A549 (cell line): Measurements from ENCODE around the gene SFT2D1. TPM values are rescaled to one million over a fixed set of nuclear protein-coding genes. Genes with fewer than 3 reads are reported as not detected.
"Not testable (repeated sequence)": the region's sequence is repeated elsewhere in the genome, so short reads cannot be mapped to it uniquely, and the experiment has no call there.

Experiments used
- ATAC-seq, 2 experiments: fragments of 200-7000 bp in 1 of 2; fragments of >200 bp in 1 of 2; cut with Nextera tagmentation in 1 of 2; cut with Tn5 transposase in 1 of 2; 3 replicates each; pipeline versions ENCODE4 v1.8.0 to v1.9.1; 2018 to 2020; ENCODE audit warnings: mild to moderate bottlenecking in 1 of 2, moderate library complexity in 1 of 2
- CTCF ChIA-PET: fragments of 300-600 bp; sonication (Branson Sonifier 250); formaldehyde crosslinking; extraction: SDS; loops from one replicate; lab custom pipeline; 2021; ENCODE audit warnings: antibody characterized with exemption, inconsistent platforms; lab: Yijun Ruan, JAX
- POLR2A ChIA-PET: fragments of 350-600 bp; formaldehyde crosslinking; extraction: SDS; loops from one replicate; lab custom pipeline; 2021; ENCODE audit warnings: antibody characterized with exemption, inconsistent platforms; lab: Yijun Ruan, JAX
- DNase-seq, 2 experiments: peaks; one replicate each; pipeline versions ENCODE4 v3.0.0 to v3.0.0-alpha.2; 2011 to 2016; ENCODE audit warnings: low read depth in 1 of 2, low spot score in 1 of 2
- FAIRE-seq: peaks from 2 replicates; lab custom pipeline; 2011; peaks lifted over from hg19 to GRCh38; lab: Jason Lieb, UNC
- H3K27ac ChIP-seq, 2 experiments: fragments of >200 bp; sonication (Bioruptor Twin); formaldehyde crosslinking; 3 replicates each; pipeline ENCODE4 v1.5.1; 2016 to 2017
- H3K4me1 ChIP-seq: fragments of >200 bp; sonication (Bioruptor Twin); formaldehyde crosslinking; 3 replicates; pipeline ENCODE4 v1.6.1; 2016
- H3K4me2 ChIP-seq: fragments of >200 bp; sonication (Bioruptor Twin); formaldehyde crosslinking; 3 replicates; pipeline ENCODE4 v1.6.1; 2016
- H3K4me3 ChIP-seq: fragments of >200 bp; sonication (Bioruptor Twin); formaldehyde crosslinking; 3 replicates; pipeline ENCODE4 v1.5.1; 2016
- H3K9me3 ChIP-seq: fragments of >200 bp; sonication (Bioruptor Twin); formaldehyde crosslinking; 3 replicates; pipeline ENCODE4 v1.6.1; 2016
- BCL3 ChIP-seq: fragments of >200 bp; sonication (Bioruptor Twin); formaldehyde crosslinking; IDR thresholded peaks from 3 replicates; pipeline ENCODE4 v1.6.1; 2016
- CEBPB ChIP-seq, 2 experiments: fragments of >200 bp in 1 of 2; sonication (Bioruptor Twin) in 1 of 2; formaldehyde crosslinking in 1 of 2; IDR thresholded peaks; 2 replicates each; pipeline ENCODE4 v1.6.1; 2012 to 2016
- CTCF ChIP-seq: fragments of >200 bp; sonication (Bioruptor Twin); formaldehyde crosslinking; IDR thresholded peaks from 3 replicates; pipeline ENCODE4 v1.5.1; 2016
- EHF ChIP-seq: fragments of 250-450 bp; sonication (Bioruptor Pico); IDR thresholded peaks from 2 replicates; pipeline ENCODE4 v1.5.0; 2020; ENCODE audit warnings: mild to moderate bottlenecking
- ESRRA ChIP-seq: fragments of 150-350 bp; IDR thresholded peaks from 2 replicates; pipeline ENCODE4 v1.6.1; 2014; ENCODE audit warnings: mild to moderate bottlenecking, low read length, borderline replicate concordance
- FOSB ChIP-seq: fragments of 250-450 bp; sonication (Bioruptor Pico); IDR thresholded peaks from 2 replicates; pipeline ENCODE4 v1.5.0; 2020; ENCODE audit warnings: mild to moderate bottlenecking, moderate library complexity
- FOSL2 ChIP-seq, 2 experiments: fragments of 450-650 bp in 1 of 2; fragments of >200 bp in 1 of 2; sonication (Bioruptor Twin) in 1 of 2; formaldehyde crosslinking; IDR thresholded peaks; 2 replicates each; pipeline versions ENCODE4 v1.5.0 to v1.6.1; 2016 to 2020; ENCODE audit warnings: mild to moderate bottlenecking in 1 of 2, moderate library complexity in 1 of 2
- FOXS1 ChIP-seq: fragments of 250-450 bp; sonication (Bioruptor Pico); IDR thresholded peaks from 2 replicates; pipeline ENCODE4 v1.5.0; 2020; ENCODE audit warnings: mild to moderate bottlenecking, moderate library complexity
- GATA3 ChIP-seq: IDR thresholded peaks from 2 replicates; pipeline ENCODE4 v1.6.1; 2012; ENCODE audit warnings: borderline replicate concordance
- HEYL ChIP-seq: fragments of 250-450 bp; sonication (Bioruptor Pico); IDR thresholded peaks from 2 replicates; pipeline ENCODE4 v1.8.0; 2021; ENCODE audit warnings: mild to moderate bottlenecking, moderate library complexity
- HMGXB4 ChIP-seq: fragments of 250-450 bp; sonication (Bioruptor Pico); IDR thresholded peaks from 2 replicates; pipeline ENCODE4 v1.5.0; 2021; ENCODE audit warnings: mild to moderate bottlenecking, moderate library complexity, borderline replicate concordance
- HOXA7 ChIP-seq: fragments of 250-450 bp; sonication (Bioruptor Pico); IDR thresholded peaks from 2 replicates; pipeline ENCODE4 v1.5.0; 2020; ENCODE audit warnings: mild to moderate bottlenecking, moderate library complexity
- MAZ ChIP-seq: fragments of 150-350 bp; IDR thresholded peaks from 2 replicates; pipeline ENCODE4 v1.6.1; 2014; ENCODE audit warnings: antibody characterized with exemption, low read depth, low read length, borderline replicate concordance
- NPAS2 ChIP-seq: fragments of 250-450 bp; sonication (Bioruptor Pico); IDR thresholded peaks from 2 replicates; pipeline ENCODE4 v1.8.0; 2022; ENCODE audit warnings: mild to moderate bottlenecking, moderate library complexity, borderline replicate concordance
- POLR2AphosphoS2 ChIP-seq: conservative IDR thresholded peaks from 2 replicates; pipeline ENCODE4 v1.6.1; 2012; ENCODE audit warnings: low read length, improper control_type of control experiment, inconsistent platforms
- RCOR1 ChIP-seq: fragments of 150-350 bp; IDR thresholded peaks from 2 replicates; pipeline ENCODE4 v1.6.1; 2014; ENCODE audit warnings: antibody characterized with exemption, low read length, low read depth
- REST ChIP-seq: fragments of 200-600 bp; sonication (generic); IDR thresholded peaks from 2 replicates; pipeline ENCODE4 v1.6.1; 2016; ENCODE audit warnings: antibody characterized with exemption, mild to moderate bottlenecking, moderate library complexity
- RFX5 ChIP-seq: fragments of 450-650 bp; IDR thresholded peaks from 2 replicates; pipeline ENCODE4 v1.7.1; 2014; ENCODE audit warnings: antibody characterized with exemption, mild to moderate bottlenecking, moderate library complexity
- RNF2 ChIP-seq: fragments of 200-600 bp; sonication (generic); IDR thresholded peaks from 2 replicates; pipeline ENCODE4 v1.6.1; 2016; ENCODE audit warnings: low read depth, mild to moderate bottlenecking, antibody characterized with exemption, moderate library complexity, borderline replicate concordance
- SREBF2 ChIP-seq: fragments of 450-650 bp; IDR thresholded peaks from 2 replicates; pipeline ENCODE4 v1.6.1; 2014; ENCODE audit warnings: mild to moderate bottlenecking, moderate library complexity
- TFCP2L1 ChIP-seq: fragments of 250-450 bp; sonication (Bioruptor Pico); IDR thresholded peaks from 2 replicates; pipeline ENCODE4 v1.5.0; 2021; ENCODE audit warnings: mild to moderate bottlenecking
- ZNF302 ChIP-seq: fragments of 250-450 bp; sonication (Bioruptor Pico); IDR thresholded peaks from 2 replicates; pipeline ENCODE4 v1.9.0; 2021; ENCODE audit warnings: inconsistent platforms, mild to moderate bottlenecking, moderate library complexity
- WGBS: methylation state at CpG from one replicate; pipeline ENCODE4 v1.1.6; 2017; ENCODE audit errors: missing lambda C conversion rate; 5-methylcytosine and 5-hydroxymethylcytosine counted together
- polyA plus RNA-seq, 4 experiments: library from polyadenylated mRNA; depleted of rRNA in 3 of 4; stranded (reverse); fragments of >200 nt; fragmentation: RNase III in 1 of 4; extraction: RNeasy Plus Mini Kit Qiagen cat#74134 plus additional on column Dnase treatment in 1 of 4; gene quantifications; 2 replicates in 3 of 4; 3 replicates in 1 of 4; pipeline ENCODE4 v1.2.3, GENCODE V29; 2011 to 2017

The SFT2D1 gene
- polyA plus RNA-seq, 2 of the 4 experiments (the other 2 are of a cell fraction) = 48.1 to 74.4 TPM

GRCh38 chr6:166346449-166346848 lies 4.1 kb upstream of the SFT2D1 start:
- H3K27ac ChIP-seq = no peak overlapping the region
- peaks cover 5% of the 10 kb centered on the region; the same call in 2 of the 3 replicates for H3K4me1 ChIP-seq
- FAIRE-seq = no peak
- CTCF ChIA-PET = no interaction called here
- TF ChIP-seq RNF2 = no peak
- TF ChIP-seq RFX5 = no peak
- TF ChIP-seq BCL3 = no peak
- no peak for TF ChIP-seq ESRRA
- no peak for TF ChIP-seq ZNF302 (CRISPR knock-in tag)
- no peak for TF ChIP-seq CEBPB (IDR thresholded peaks at IDR 0.05)
- TF ChIP-seq TFCP2L1 (CRISPR knock-in tag) = no peak
- no peak for TF ChIP-seq MAZ
- no peak for TF ChIP-seq POLR2AphosphoS2
- TF ChIP-seq FOSB (CRISPR knock-in tag) = no peak
- TF ChIP-seq FOXS1 = no peak
- no peak for TF ChIP-seq HOXA7 (CRISPR knock-in tag)
- no peak for TF ChIP-seq SREBF2
- TF ChIP-seq, all 56 proteins: peak for 0
- DNase-seq (no peak), ATAC-seq (no peak)
- no peak overlapping the region for H3K4me2 ChIP-seq
- H3K9me3 ChIP-seq = 0 out of 3 replicates have a peak, but pooled peaks cover 5% of the 10 kb centered on the region
- H3K4me3 ChIP-seq = no peak overlapping the region
- POLR2A ChIA-PET = no interaction called here
- 64% methylated on average over 3 of the region's 3 CpGs for WGBS

GRCh38 chr6:166345672-166346071 lies 3.3 kb upstream of the SFT2D1 start:
- ATAC-seq, H3K9me3 ChIP-seq, H3K4me2 ChIP-seq, CTCF ChIA-PET, H3K27ac ChIP-seq, FAIRE-seq, H3K4me3 ChIP-seq, DNase-seq, POLR2A ChIA-PET: not testable (repeated sequence)
- peaks cover 12% of the 10 kb centered on the region; the same call in 2 of the 3 replicates for H3K4me1 ChIP-seq
- 55% methylated on average over 9 of the region's 9 CpGs for WGBS

GRCh38 chr6:166344921-166345320 lies 2.6 kb upstream of the SFT2D1 start:
- peaks cover 12% of the 10 kb centered on the region; the same call in 2 of the 3 replicates for H3K4me1 ChIP-seq
- 83% methylated on average over 2 of the region's 2 CpGs for WGBS
- H3K9me3 ChIP-seq, H3K4me3 ChIP-seq, H3K4me2 ChIP-seq, POLR2A ChIA-PET, FAIRE-seq, H3K27ac ChIP-seq, ATAC-seq, DNase-seq, CTCF ChIA-PET: not testable (repeated sequence)

- POLR2A ChIA-PET = no interaction called here
- FAIRE-seq = no peak
- TF ChIP-seq NPAS2 (CRISPR knock-in tag) = no peak
- TF ChIP-seq HMGXB4 (CRISPR knock-in tag) = no peak
- TF ChIP-seq FOSL2 (IDR thresholded peaks at IDR 0.05) = no peak
- TF ChIP-seq FOSL2 (CRISPR knock-in tag; IDR thresholded peaks at IDR 0.05) = no peak
- no peak for TF ChIP-seq CEBPB (IDR thresholded peaks at IDR 0.05)
- no peak for TF ChIP-seq CTCF
- no peak for TF ChIP-seq RFX5
- TF ChIP-seq GATA3 = no peak
- TF ChIP-seq REST = no peak
- TF ChIP-seq EHF (CRISPR knock-in tag) = no peak
- TF ChIP-seq HEYL (CRISPR knock-in tag) = no peak
- no peak for TF ChIP-seq RCOR1
- no peak for TF ChIP-seq POLR2AphosphoS2
These were observed 1.9 kb upstream of the SFT2D1 start for GRCh38 chr6:166344240-166344639.

More at GRCh38 chr6:166344240-166344639, 1.9 kb upstream of the SFT2D1 start:
- 92% methylated on average over 8 of the region's 8 CpGs for WGBS
- H3K4me2 ChIP-seq = no peak overlapping the region
- H3K4me3 ChIP-seq = no peak overlapping the region
- H3K27ac ChIP-seq = no peak overlapping the region
- H3K9me3 ChIP-seq = no peaks in the 10 kb centered on the region
- peaks cover 12% of the 10 kb centered on the region; the same call in 2 of the 3 replicates for H3K4me1 ChIP-seq
- CTCF ChIA-PET = no interaction called here
- DNase-seq = no peak
- ATAC-seq = no peak
